ENCODE data around the gene LGALS1.
"Not testable (repeated sequence)": the region's sequence is repeated elsewhere in the genome, so short reads cannot be mapped to it uniquely, and the experiment has no call there.

Gene LGALS1

GRCh38 chr22:37647317-37647716 is 28.1 kb upstream of the LGALS1 start:
- Histone ChIP-seq H3K4me3 (ENCODE audit: low read length) (no peak overlapping the region), H3K9me3 (ENCODE audit: low read length) (no peaks in the 10 kb centered on the region), H3K4me1 (ENCODE audit: insufficient read depth, low read length) (no peaks in the 10 kb centered on the region), H3K36me3 (ENCODE audit: insufficient read depth, low read length) (no peaks in the 10 kb centered on the region), H2AFZ (ENCODE audit: low read depth, low read length) (no peak overlapping the region), H3K27me3 (ENCODE audit: insufficient read depth, low read length) (no peaks in the 10 kb centered on the region)

DNA sequence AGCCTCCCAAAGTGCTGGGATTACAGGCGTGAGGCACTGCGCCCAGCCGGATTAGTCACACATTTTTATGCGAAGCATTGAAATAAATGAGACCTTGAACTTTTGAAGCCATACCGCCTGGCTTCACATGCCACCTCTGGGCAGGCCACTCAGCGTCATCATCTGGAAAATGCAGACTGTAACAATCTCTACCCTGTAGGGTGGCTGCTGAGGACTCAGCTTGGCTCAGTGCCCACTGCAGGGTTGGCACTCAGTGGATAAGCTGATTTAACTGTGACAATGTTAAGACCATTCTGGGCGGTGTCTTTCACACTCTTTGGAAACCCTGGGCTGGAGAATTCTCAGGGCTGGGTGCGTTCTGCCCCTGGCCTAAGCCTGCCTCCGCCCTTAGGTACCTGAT is 27.5 kb upstream of the LGALS1 start:
- Histone ChIP-seq H3K4me3 (ENCODE audit: low read length) (no peak overlapping the region), H2AFZ (ENCODE audit: low read depth, low read length) (no peak overlapping the region), H3K27me3 (ENCODE audit: insufficient read depth, low read length) (no peaks in the 10 kb centered on the region), H3K36me3 (ENCODE audit: insufficient read depth, low read length) (no peaks in the 10 kb centered on the region), H3K9me3 (ENCODE audit: low read length) (no peaks in the 10 kb centered on the region), H3K4me1 (ENCODE audit: insufficient read depth, low read length) (no peaks in the 10 kb centered on the region)

DNA sequence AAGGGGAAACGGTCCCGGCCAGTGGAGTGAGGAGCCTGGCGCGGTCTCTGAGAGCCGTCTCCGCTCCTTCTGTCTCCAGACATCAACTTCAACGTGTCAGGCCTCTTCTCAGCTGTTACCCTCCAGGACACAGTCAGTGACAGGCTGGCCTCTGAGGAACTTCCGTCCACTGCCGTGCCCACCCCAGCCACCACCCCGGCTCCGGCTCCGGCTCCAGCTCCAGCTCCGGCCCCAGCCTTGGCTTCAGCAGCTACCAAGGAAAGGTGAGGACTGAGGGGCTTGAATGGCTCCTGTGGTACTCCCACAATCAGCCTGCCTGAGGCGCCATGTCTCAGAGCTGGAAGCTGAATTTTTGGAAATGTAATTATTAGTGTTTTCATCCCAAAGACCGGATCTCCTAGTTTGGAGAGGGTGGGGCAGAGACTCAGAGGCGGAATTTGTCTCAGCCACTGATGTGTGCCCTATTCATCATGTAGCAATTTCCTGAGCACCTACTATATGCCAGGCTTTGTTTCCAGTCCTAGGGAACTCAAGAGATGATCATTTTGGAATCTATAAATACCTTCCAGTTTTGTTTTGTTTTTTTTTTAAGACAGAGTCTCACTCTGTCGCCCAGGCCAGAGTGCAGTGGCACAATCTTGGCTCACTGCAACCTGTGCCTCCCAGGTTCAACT is 24.8 kb upstream of the LGALS1 start:
- H3K4me1 ChIP-seq (ENCODE audit: insufficient read depth, low read length), result no peaks in the 10 kb centered on the region
- no peaks in the 10 kb centered on the region for H3K36me3 ChIP-seq (ENCODE audit: insufficient read depth, low read length)
- H3K9me3 ChIP-seq (ENCODE audit: low read length), result no peaks in the 10 kb centered on the region
- H3K4me3 ChIP-seq (ENCODE audit: low read length), result no peak overlapping the region
- no peaks in the 10 kb centered on the region for H3K27me3 ChIP-seq (ENCODE audit: insufficient read depth, low read length)
- H2AFZ ChIP-seq (ENCODE audit: low read depth, low read length), result no peak overlapping the region

- Histone ChIP-seq H3K4me3 (ENCODE audit: low read length) (no peak overlapping the region), H3K4me1 (ENCODE audit: insufficient read depth, low read length) (peaks cover 13% of the 10 kb centered on the region)
These were observed 20.7 kb upstream of the LGALS1 start for GRCh38 chr22:37654563-37655251.

GRCh38 chr22:37655252-37655563 is 20.2 kb upstream of the LGALS1 start:
- H3K4me3 ChIP-seq (ENCODE audit: low read length), result no peak overlapping the region
- H3K9me3 ChIP-seq (ENCODE audit: low read length), result no peaks in the 10 kb centered on the region
- H3K36me3 ChIP-seq (ENCODE audit: insufficient read depth, low read length), result no peaks in the 10 kb centered on the region
- no peak overlapping the region for H2AFZ ChIP-seq (ENCODE audit: low read depth, low read length)
- no peaks in the 10 kb centered on the region for H3K27me3 ChIP-seq (ENCODE audit: insufficient read depth, low read length)
- H3K4me1 ChIP-seq (ENCODE audit: insufficient read depth, low read length), result peaks cover 18% of the 10 kb centered on the region

More at GRCh38 chr22:37654563-37655251, 20.7 kb upstream of the LGALS1 start:
- Histone ChIP-seq H2AFZ (ENCODE audit: low read depth, low read length) (no peak overlapping the region), H3K9me3 (ENCODE audit: low read length) (no peaks in the 10 kb centered on the region), H3K36me3 (ENCODE audit: insufficient read depth, low read length) (no peaks in the 10 kb centered on the region), H3K27me3 (ENCODE audit: insufficient read depth, low read length) (no peaks in the 10 kb centered on the region)

- not testable (repeated sequence) for H3K36me3 ChIP-seq (ENCODE audit: insufficient read depth, low read length); H3K9me3 ChIP-seq (ENCODE audit: low read length); H3K4me3 ChIP-seq (ENCODE audit: low read length); H3K27me3 ChIP-seq (ENCODE audit: insufficient read depth, low read length); H2AFZ ChIP-seq (ENCODE audit: low read depth, low read length)
- peaks cover 32% of the 10 kb centered on the region for H3K4me1 ChIP-seq (ENCODE audit: insufficient read depth, low read length)
These were observed 18.9 kb upstream of the LGALS1 start for GRCh38 chr22:37656583-37656982.

DNA sequence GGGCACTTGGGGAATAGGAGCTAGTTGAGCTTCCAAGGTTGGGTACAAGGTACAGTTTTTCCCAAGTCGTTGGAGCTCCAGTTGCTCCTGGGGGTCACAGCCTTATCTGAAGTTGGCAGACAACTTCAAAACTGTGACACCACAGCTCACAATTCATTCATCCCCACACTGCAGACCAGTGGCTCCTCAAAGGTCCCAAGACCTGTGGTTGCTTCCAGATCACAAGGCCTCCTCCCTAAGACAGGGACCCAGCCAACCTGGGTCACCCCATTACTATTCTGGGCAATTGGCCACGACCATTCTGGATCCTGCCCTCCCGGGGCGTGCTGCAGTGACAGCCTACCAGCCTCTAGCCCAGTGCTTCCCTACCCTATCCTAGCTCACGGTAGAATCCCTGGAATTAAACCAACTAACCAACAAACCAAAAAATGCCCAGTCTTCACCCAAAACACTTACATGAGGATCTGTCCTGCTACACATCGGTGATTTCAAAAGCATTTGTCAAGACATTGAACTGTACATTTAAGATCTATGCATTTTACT is 17.8 kb upstream of the LGALS1 start:
- Histone ChIP-seq H2AFZ (ENCODE audit: low read depth, low read length) (peak overlapping the region; percentile 60), H3K4me1 (ENCODE audit: insufficient read depth, low read length) (peaks cover 33% of the 10 kb centered on the region), H3K9me3 (ENCODE audit: low read length) (no peaks in the 10 kb centered on the region), H3K36me3 (ENCODE audit: insufficient read depth, low read length) (no peaks in the 10 kb centered on the region), H3K27me3 (ENCODE audit: insufficient read depth, low read length) (no peaks in the 10 kb centered on the region), H3K4me3 (ENCODE audit: low read length) (peak overlapping the region; percentile 73)

- H3K36me3 ChIP-seq (ENCODE audit: insufficient read depth, low read length), result no peaks in the 10 kb centered on the region
- H3K4me1 ChIP-seq (ENCODE audit: insufficient read depth, low read length), result peaks cover 33% of the 10 kb centered on the region
- no peaks in the 10 kb centered on the region for H3K9me3 ChIP-seq (ENCODE audit: low read length)
- peak within 1 kb of the TSS; percentile 60 for H2AFZ ChIP-seq (ENCODE audit: low read depth, low read length)
- H3K27me3 ChIP-seq (ENCODE audit: insufficient read depth, low read length), result no peaks in the 10 kb centered on the region
- H3K4me3 ChIP-seq (ENCODE audit: low read length), result peak within 1 kb of the TSS; percentile 73
These were observed 17.0 kb upstream of the LGALS1 start, which contains the start of gene PDXP for GRCh38 chr22:37658133-37659065. TSS of gene PDXP (plus strand) at chr22:37658723. CDS start at chr22:37658783, 60 bp downstream.

- H3K4me3 ChIP-seq (ENCODE audit: low read length), result peak overlapping the region; percentile 73
These were observed 16.2 kb upstream of the LGALS1 start for GRCh38 chr22:37659066-37659896.

DNA sequence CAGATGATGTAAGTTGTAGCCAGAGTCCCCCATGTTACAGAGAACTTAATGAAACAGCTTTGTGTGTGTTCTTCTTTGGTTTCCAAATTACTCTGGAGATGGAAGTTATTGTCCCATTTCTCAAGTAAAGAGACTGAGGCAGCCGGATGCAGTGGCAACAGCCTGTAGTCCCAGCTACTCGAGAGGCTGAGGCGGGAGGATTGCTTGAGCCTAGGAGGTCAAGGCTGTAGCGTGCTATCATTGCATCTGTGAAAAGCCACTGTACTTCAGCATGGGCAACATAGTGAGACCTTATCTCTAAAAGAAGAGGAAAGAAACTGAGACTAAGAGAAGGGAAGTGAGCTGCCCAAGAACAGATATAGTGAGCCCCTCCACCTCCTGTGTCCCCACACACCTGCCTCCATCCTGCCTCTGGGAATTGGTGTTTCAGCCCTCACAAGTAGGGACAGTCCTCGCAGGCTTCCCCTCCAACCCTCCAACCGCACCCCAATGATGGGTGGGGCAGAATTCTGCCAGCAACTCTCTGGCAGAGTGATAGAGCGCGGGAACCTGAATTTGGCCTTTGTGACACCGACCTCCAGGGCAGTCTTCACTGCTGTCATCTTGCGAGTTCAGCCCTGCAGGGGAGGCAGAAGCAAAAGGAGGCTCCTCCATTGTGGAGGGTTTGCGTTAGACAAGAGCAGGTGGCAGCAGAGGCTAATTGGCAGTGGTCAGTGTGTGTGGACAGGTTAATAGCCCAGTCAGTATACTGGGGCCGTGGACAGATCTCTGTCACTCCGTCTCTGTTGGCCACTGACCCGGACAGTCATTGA is 15.3 kb upstream of the LGALS1 start:
- Histone ChIP-seq H3K36me3 (ENCODE audit: insufficient read depth, low read length) (peaks cover 4% of the 10 kb centered on the region), H3K27me3 (ENCODE audit: insufficient read depth, low read length) (no peaks in the 10 kb centered on the region), H3K4me3 (ENCODE audit: low read length) (peak overlapping the region; percentile 73), H2AFZ (ENCODE audit: low read depth, low read length) (no peak overlapping the region), H3K9me3 (ENCODE audit: low read length) (no peaks in the 10 kb centered on the region), H3K4me1 (ENCODE audit: insufficient read depth, low read length) (peaks cover 33% of the 10 kb centered on the region)

More at GRCh38 chr22:37659066-37659896, 16.2 kb upstream of the LGALS1 start:
- Histone ChIP-seq H3K36me3 (ENCODE audit: insufficient read depth, low read length) (no peaks in the 10 kb centered on the region), H3K9me3 (ENCODE audit: low read length) (no peaks in the 10 kb centered on the region), H3K4me1 (ENCODE audit: insufficient read depth, low read length) (peaks cover 33% of the 10 kb centered on the region), H3K27me3 (ENCODE audit: insufficient read depth, low read length) (no peaks in the 10 kb centered on the region), H2AFZ (ENCODE audit: low read depth, low read length) (no peak overlapping the region)

- H3K27me3 ChIP-seq (ENCODE audit: insufficient read depth, low read length), result no peaks in the 10 kb centered on the region
- H3K4me3 ChIP-seq (ENCODE audit: low read length), result no peak overlapping the region
- no peak overlapping the region for H2AFZ ChIP-seq (ENCODE audit: low read depth, low read length)
- peaks cover 10% of the 10 kb centered on the region for H3K36me3 ChIP-seq (ENCODE audit: insufficient read depth, low read length)
- no peaks in the 10 kb centered on the region for H3K9me3 ChIP-seq (ENCODE audit: low read length)
- peaks cover 33% of the 10 kb centered on the region for H3K4me1 ChIP-seq (ENCODE audit: insufficient read depth, low read length)
These were observed 14.8 kb upstream of the LGALS1 start for GRCh38 chr22:37660709-37661045.
